Hepatocyte (in vitro differentiated cells): ENCODE measurements around the gene FAR2.
"Not testable (repeated sequence)": the region's sequence is repeated elsewhere in the genome, so short reads cannot be mapped to it uniquely, and the experiment has no call there.

ENCODE experiments used
- EZH2 ChIP-seq: fragments of 200-600 bp; sonication (generic); IDR thresholded peaks from 2 replicates; pipeline ENCODE4 v1.6.1; 2016; ENCODE audit warnings: antibody characterized with exemption, mild to moderate bottlenecking, borderline replicate concordance
- EZH2phosphoT487 ChIP-seq: fragments of 200-600 bp; sonication (generic); IDR thresholded peaks from one replicate; pipeline ENCODE4 v1.6.1; 2018; ENCODE audit warnings: antibody characterized with exemption, mild to moderate bottlenecking, low read depth, moderate library complexity; ENCODE audit not compliant: unreplicated experiment, severe bottlenecking
- TF ChIP-seq, protein P1 (sequence below): fragments of 200-600 bp; sonication (generic); IDR thresholded peaks from 2 replicates; pipeline ENCODE4 v1.5.1; 2016; ENCODE audit warnings: antibody characterized with exemption, mild to moderate bottlenecking; ENCODE audit not compliant: poor library complexity

DNA sequence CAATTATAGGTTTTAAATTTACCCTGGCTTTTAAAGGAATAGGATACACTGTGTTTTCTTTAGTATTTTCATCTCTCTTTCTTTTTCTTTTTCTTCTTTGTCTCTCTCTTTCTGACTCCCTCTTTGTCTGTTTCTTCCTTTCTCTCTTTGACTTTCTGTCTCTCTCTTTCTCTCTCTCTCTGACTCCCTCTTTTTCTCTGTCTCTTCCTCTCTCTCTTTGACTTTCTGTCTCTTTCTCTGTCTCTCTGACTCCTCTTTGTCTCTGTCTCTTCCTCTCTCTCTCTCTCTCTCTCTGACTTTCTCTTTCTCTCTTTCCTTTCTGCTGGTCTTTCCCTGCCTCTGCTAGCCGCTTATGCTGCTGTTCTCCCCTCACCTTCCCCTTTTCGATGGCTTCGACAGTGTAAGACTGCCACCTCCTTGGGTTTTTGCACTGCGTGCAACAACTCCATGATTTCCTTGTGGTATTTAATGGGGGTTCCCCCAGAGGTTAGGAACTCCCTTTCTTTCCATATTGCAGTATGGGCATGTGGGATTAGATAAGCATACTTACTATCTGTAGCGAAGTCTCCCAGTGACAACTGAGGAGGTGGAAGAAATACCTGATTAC is 21.5 kb downstream of the FAR2 start:
- TF ChIP-seq, protein P1, sequence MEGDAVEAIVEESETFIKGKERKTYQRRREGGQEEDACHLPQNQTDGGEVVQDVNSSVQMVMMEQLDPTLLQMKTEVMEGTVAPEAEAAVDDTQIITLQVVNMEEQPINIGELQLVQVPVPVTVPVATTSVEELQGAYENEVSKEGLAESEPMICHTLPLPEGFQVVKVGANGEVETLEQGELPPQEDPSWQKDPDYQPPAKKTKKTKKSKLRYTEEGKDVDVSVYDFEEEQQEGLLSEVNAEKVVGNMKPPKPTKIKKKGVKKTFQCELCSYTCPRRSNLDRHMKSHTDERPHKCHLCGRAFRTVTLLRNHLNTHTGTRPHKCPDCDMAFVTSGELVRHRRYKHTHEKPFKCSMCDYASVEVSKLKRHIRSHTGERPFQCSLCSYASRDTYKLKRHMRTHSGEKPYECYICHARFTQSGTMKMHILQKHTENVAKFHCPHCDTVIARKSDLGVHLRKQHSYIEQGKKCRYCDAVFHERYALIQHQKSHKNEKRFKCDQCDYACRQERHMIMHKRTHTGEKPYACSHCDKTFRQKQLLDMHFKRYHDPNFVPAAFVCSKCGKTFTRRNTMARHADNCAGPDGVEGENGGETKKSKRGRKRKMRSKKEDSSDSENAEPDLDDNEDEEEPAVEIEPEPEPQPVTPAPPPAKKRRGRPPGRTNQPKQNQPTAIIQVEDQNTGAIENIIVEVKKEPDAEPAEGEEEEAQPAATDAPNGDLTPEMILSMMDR = not testable (repeated sequence)
- TF ChIP-seq EZH2, EZH2phosphoT487: not testable (repeated sequence)
